GM21619 (cell line): Measurements from ENCODE around the gene TACC3.

Experiments used
- ATAC-seq: cut with Tn5 transposase; IDR thresholded peaks from one replicate; pipeline ENCODE4 v1.9.1; 2021; ENCODE audit not compliant: unreplicated experiment

Gene TACC3

DNA sequence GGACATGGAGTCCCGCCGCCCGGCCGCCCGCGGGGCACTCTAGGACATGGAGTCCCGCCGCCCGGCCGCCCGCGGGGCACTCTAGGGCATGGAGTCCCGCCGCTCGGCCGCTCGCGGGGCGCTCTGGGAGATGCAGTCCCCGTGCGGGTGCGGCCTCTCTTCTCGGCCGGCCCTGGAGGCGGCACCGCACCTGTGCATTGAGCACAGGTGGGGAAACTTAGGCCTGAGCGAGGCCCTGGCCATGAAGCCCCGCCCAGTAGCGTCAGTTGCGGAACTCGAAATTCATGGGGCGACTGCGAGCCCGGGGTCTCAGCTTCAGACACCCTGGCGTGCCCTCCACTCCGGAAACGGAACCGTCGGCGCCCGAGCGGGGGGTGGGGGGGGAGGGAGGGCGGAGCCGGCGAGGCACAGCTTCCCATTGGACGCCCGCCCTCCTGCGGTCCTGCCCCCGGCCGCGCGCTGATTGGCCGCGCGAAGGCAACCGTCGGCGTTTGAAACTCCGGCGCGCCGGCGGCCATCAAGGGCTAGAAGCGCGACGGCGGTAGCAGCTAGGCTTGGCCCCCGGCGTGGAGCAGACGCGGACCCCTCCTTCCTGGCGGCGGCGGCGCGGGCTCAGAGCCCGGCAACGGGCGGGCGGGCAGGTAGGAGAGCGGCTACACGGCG lies at the start of gene TACC3, which contains the start of gene TMEM129:
Gene TACC3 (plus strand): TSS at position 519 of the 663 bp plus-strand sequence. CDS start 1,901 bp downstream, outside the sequence.
Gene TMEM129 (minus strand): TSS at position 321 of the 663 bp plus-strand sequence. CDS start 486 bp downstream, outside the sequence.
- ATAC-seq, result peak; percentile 79

DNA sequence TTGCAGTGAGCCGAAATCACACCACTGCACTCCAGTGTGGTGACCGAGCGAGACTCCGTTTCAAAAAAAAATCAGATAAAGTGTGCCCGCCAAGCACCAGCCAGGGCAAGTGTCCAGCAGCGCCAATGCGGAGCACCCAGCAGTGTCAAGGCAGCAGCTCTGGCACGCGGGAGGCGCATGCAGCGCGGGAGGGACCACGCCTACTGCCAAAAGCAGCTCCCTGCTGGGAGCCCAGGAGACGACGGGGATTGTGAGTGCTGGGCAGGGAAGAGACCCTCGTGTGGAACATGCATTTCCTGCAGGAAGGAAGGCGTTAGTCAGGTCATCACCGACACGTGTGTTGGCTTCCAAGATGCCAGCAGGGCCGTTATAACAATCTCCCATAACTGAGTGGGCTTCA lies 47.6 kb upstream of the TACC3 start:
- ATAC-seq, result no peak

DNA sequence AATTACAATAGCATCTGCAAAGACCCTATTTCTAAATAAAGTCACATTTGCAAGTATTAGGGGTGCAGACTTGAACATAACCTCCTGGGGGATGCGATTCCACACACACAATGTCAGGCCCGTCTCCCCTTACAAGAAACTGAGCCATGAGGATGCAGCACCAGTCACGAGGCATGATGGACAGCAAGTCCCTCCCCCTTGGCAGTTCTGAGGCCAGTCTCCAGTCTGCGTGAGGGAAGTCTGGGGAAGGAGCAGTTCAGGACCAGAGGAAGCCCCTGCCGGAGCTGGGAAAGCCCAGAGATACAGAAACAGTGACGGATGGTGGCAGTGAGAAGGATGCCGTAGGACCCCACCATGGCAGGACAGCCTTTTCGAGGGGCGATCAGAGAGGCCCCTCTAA lies 46.6 kb upstream of the TACC3 start:
- ATAC-seq, result no peak

DNA sequence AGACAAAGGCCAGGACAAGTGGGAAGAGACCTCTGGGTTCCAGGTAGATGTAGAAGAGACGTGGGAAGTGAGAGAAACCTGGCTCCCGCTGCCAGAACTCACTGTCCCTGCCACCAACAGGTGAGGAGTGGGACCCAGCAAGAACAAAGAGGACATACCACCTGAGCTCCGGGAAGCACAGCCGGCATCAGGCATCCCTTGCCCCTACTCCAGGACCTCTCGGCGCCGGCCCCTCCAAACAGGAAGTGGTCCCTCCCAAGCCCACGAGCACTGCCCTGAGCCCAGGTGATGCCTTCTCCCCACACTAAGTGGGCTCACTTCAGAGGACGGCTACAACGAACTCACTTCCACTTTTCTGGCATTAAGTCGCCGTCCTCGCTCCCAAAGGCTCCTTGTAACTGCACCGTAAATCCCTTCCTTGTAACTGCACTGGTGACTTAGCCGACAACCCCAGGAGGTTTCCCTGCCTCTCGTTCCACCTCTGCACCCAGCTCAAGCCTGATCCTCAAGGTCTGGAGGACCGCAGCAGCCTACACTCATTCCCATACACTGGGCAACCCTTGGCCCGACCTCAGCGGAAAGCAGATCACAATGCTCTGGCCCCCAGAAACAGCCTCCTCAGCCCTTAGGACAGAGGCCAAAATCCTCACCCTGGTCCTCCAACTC lies 46.1 kb upstream of the TACC3 start:
- ATAC-seq, result no peak

DNA sequence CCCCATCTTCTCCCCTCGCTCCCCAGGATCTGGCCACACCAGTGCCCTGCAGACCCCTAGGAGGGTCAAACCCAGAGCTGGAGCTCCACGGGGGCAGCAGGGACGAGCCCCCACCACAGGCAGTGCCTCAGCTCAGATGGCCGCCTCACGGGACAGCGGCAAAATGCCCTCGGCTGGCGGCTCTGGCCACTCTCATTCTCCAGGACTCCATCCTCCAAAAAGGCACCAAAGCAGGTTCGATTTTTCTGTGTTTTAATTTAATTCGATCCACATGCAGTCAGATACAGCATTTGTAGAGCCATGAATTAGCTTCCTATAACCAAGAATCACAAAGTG lies 45.6 kb upstream of the TACC3 start:
- ATAC-seq, result no peak

DNA sequence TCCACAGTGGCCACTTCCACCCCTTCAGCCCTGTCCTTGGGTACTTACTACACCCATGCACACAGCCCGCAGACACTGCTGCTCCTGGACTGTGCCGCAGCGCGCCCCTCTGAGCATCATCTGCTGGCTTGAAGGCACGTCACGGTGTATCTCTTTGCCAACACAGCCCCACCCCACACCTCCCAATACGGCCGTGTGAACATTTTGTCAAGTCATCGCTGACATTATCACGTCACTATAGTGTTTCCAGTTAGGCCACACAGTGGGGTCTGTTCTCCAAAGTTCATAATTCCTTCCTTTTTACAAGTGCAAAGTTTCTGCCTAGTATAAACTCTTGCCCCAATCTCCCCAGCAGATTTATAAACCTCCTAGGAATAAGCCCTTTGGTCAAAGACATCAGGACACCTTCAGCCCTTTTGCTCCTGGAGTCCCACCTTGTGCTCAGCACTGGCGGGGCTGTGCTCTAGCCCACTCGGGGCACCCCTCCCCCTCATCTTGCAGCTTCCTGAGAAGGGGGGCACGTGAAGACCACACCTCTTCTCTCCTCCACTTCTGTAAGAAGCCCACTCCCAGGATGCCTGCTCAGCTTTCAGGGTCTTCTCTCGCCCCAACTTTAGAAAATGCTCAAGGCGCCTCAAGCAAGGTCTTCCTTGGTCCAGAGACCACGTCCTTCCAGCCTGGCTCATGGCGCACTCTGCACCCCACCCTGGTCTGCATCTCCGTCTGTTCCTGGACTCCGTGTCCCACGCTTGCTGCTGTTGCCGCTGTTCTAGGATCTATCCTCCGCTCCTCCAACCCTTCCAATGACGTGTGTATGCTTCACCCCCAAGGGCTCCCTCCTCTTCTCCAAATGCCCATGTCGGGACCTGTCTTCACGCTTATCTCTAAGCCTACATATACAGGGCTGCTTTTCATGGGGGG lies 44.5 kb upstream of the TACC3 start:
- ATAC-seq, result no peak

DNA sequence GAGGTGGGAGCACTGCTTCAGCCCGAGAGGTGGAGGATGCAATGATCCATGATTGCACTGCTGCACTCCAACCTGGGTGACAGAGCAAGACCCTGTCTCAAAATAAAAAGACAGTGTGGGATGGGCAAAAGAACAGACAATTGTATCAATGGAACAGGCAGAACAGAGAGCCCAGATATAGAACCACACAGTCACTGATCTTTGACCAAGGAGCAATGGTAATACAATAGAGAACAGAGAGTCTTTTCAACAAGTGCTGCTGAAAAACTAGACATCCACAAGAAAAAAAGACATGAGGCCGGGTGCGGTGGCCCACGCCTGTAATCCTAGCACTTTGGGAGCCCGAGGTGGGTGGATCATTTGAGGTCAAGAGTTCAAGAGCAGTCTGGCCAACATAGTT lies 43.1 kb upstream of the TACC3 start:
- no peak for ATAC-seq

DNA sequence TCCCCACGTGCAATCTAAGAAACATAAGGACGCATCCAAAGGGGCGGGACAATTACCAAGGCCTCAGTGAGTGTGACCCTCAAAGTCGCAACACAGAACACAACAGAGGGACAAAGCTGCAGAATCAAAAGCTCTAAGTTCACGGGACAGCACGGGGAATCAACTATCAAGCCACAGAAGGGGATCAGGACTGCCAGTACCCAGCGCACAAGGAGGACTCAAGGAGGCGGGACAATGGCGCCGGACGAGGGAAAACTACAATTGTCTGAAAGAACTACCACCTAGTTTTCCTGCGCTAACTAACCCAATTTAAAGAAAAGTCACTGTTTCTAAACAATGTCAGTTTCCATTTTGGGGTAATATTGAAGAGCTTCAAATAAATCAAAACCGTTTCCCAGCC lies 38.5 kb upstream of the TACC3 start:
- ATAC-seq, result no peak

DNA sequence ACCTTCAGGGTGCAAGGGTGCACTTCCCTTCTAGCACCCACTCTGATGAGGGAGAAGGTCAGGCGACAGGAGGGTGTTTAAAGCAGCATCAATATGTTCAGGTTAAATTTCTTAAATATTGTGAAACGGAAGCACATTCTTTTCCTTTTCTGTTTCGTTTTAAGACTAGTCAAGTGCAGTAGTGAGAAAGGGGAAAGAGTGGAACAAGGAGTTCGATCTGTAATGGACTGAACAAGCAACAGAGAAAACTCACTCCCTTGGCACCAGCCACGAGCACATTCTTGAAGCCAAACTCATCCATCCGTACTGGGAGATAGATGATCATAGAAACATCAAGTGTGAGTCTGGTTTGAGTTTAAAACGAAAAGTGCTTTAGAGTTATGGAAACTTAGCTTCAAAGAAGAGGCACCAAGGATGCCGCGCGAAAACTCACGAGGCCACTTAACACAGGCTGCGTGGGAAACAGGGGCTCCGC lies 38.0 kb upstream of the TACC3 start:
- ATAC-seq, result no peak

DNA sequence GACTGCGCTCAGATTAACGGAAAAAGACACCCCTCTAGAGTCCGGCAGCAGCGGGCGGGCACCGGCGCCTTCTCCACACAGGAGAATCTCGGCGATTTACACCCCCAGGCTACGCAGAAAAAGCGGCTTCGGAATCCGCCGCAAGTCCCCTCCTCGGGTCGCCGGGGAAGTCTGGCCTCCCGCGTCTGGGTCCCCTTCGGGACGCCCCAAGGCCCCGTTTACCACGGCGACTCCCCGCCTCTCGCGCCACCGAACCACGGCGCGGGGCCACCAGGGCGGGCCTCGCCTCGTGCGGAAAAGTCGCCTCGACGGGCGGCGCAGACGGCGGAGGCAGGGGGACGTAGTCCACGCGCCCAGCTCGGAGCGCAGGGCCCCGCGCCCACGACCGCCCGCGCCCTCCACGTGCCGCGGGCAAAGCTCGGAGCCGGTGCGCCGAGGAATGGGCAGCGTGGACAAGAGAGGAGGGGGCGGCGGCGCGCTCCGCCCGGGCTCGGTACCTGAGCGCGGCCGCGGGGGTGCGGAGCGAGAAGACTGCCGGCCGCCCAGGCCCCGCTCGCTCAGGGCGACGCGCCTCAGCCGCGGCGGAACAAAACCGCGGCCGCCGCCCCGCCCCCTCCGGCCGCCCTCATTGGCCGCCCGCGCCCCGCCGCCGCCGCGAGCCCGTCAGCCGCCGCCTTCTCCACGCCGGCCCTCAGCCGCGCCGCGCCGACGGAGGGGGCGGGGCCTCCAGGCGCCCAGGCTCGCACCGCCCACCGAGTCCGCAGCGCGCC lies 37.4 kb upstream of the TACC3 start, which contains the start of gene FAM53A:
Gene FAM53A (minus strand): TSS at position 578 of the 770 bp plus-strand sequence. CDS start 15,572 bp downstream, outside the sequence.
- ATAC-seq, result peak; percentile 76

DNA sequence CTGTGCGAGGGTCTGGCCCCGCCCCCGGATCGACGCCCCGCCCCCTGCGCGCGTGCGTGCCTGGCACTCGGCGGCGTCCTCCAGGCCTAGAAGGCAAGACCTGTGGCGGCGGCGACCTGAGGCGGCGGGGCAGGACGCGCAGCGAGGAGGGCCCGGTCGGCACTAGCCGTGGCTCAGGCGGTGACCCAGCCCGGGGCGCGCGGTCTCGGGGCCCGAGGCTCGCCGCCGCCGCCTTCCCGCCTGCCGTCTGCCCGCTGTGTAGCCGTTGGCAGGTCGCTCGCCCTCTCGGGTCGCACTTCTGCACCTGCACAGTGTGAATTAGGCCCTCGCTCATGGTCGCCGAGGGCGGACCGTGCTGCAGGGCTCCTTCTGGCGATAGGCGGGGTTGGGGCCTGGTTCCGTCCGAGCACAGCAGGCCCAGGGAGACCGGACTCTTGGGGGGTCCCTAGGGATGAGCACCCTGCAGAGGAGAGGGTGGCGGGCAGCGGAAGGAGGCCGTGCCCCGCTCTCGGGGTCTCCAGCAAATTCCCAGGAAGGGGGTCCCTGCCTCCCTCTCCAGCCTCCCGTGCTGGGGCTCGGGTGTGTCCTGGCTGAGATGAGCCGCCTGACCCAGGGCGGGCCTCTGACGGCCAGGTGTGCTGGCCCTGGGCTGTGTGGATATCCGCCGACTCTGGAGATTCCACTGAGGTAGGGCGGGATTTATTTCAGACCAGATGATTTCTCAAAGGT lies 36.7 kb upstream of the TACC3 start:
- peak; percentile 2 for ATAC-seq

DNA sequence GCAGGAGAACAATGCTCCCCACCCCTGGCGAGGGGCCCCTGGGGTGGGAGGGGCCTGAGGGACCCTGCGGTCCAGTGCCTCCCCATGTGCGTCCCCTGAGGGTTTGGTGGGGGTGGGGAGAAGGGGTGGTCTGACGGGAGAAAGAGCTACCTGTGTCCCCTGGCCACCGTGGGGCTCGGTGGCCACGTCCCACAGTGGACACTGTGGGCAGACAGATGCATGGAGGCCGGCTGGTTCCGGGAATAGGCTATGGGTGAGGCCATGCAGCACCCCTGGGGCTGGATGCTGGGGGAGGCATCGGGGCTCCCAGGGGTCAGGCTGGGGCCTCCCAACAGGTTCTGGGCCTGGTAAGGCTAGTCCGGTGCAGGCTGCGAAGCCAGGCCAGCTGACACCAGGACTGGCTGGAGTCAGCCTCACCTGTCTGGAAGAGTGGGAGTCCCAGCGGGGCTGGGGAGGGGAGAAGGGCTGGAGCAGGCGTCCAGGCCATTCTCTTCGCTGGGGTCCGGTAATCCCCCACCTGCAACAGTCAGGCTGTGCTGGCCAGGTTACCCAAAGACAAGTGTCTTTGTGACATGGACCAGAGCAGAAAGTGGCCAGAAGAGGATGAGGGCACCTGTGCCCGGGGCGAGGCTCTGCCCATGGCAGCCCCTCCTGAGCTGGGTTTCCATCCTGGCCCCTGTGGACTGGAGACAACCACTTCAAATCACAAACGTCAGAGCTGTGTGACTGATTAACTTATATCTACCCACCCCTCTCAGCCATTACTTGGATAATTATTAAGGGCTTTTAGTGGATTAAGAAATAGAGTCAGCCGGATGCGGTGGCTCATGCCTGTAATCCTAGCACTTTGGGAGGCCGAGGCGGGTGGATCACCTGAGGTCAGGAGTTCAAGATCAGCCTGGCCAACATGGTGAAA lies 35.8 kb upstream of the TACC3 start:
- no peak for ATAC-seq

DNA sequence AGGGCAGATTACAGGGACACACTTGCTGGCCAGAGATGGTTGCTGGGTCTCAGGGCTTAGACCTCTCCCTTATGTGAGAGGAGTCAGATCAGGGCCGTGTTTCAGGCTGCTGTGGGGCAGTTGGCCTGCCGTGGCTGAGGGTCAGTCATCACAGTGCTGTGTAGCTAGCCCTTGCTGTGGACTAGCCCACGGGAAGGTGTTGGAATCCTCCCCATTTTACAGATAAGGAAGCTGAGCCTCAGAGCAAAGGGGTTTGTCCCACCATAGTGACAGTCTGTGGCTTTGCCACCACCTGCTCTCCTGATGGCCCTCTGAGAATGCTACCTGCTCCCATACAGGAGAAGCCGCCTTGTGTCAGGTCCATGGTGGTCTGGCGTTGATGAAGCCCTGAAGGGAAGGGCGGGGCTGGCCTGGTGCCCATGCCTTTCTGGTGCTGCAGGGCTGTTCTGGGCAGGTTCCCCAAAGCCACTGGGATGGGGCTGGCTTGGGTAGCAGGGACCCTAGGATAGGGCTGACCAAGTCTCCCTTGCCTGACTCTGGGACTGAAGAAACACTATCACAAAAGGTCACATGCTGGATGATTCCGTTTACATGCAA lies 34.8 kb upstream of the TACC3 start:
- no peak for ATAC-seq

DNA sequence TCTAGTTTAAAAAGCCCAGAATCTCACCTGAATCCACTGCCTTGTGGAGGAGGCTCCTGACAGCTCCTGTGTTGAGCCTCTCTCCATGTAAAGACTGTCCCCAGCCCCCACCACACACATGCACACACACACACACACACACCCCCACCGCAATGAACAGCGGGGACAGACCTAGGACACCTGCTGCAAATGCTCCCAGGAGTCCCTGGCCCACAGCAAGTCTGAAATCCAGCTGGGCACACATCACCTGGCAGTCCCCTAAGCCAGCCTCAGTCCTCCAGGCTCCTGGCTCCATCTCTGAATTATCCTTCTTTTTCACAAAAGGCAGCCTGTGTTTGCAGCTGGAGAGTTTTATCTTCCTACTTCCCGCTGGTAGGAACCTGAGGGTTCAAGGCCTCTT lies 30.6 kb upstream of the TACC3 start:
- no peak for ATAC-seq

DNA sequence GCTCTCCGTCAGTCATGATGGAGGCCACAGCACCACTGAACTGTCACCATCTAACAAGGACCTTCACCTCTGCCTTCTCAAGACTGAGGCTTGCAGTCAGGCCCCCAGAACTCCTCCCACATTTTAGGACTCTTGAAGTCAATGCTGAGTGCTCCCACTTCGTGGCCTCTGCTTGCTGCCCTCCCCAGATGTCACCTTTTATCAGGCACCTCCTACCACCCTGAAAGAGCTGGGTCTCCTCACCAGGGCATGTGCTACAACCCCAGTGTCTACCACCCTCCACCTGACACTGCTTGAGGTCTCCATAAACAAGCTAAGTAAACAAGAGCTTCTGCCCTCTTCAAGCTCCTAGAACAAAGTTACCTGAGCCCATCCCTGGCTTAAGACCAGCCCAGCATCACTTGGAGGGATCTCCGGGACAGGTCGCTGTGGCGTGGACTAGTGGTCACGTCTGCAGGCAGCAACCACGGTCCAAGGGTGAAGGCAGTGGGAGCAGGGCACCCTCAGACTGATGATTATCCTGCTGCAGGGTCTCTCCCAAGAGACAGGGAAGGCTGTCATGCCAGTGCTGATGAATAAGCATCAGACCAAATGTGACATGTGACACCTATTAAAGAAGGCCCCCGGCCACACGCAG lies 29.5 kb upstream of the TACC3 start:
- ATAC-seq, result no peak

DNA sequence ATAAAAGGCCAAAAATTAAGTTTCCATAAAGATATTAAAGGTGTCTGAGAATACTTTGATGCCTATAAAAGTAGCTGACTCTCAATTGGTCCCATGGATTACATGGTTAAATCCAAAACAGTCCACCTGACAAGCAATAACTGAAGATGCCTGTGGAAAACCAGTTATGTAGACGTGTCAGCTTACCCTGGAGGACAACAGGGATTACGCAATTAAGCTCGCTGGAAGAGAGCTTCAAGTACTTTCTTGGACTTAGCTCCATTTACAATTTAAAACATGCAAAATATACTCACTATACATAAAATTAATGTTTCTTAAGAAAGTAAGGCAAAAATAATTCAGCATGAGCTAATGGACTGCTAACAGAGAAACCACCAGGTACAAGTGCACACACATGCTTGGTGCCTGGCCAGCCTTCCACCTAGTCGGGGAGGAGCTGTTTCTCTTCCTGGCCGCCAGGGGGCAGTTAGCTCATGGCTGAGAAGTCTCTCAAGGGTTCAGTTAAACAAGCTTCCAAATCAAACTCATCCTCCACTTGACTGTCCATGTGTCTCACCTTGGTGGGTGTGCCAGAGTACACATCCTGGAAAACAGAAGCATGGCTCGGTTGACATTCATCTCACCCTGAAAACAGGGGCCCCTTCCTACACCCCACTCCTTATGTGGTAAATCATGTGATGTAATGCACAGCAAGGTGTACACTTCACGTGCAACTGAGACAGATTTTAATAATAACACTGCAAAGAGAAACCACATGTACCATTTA lies 28.0 kb upstream of the TACC3 start:
- ATAC-seq, result peak; percentile 72

DNA sequence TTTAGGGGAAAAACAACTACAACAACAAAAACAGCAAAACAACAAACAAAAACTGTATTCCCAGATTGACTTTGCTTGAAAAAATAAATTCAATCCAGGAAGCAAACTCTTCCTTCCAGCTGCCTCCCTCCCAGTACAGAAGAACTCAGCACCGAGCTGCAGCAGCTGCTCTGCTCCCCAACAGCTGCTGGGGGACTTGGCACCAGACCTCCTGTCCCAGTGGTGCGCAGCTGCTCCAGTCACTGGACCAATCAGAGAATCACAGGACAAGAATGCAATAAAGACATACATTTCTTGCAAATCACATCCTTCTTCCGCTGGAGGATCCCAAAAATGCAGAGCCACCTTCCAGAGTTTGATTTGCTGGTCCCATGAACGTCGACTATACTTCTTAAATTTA lies 25.4 kb upstream of the TACC3 start:
- ATAC-seq, result no peak
